NCI-H2081 treated with DMSO at 0.1 percent for 48 hours (cell line): ENCODE data around the gene NPY4R.
"Not testable (repeated sequence)": the region's sequence is repeated elsewhere in the genome, so short reads cannot be mapped to it uniquely, and the experiment has no call there.

Source experiments
- DNase-seq: peaks from one replicate; lab custom pipeline; 2025; lab: John Stamatoyannopoulos, UW

Gene NPY4R

DNA sequence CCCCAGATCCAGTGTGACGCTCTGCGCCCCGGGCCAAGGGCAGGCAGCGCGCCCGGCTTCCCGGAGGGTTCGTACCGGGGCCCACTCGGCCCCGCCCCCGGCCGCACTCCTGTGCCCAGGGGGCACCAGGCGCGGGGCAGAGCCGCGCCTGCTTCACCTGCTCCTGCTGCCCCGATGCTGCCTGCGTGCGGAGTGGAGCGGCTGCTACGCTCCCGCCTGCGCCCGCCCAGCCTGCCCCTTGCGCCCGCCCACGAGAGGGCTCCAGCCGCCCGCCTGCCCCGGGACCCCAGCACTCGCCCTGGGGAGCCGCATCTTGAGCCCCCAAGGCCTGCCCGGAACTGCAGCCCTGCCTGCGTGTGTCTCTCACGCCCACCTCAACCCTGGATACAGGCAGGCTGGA lies at the start of gene NPY4R:
TSS of gene NPY4R (minus strand) at position 194 of the 400 bp plus-strand sequence. CDS start 3,323 bp downstream, outside the sequence.
- not testable (repeated sequence) for DNase-seq

GRCh38 chr10:46515366-46515765 lies 49.6 kb upstream of the NPY4R start:
- DNase-seq, result no peak

- DNase-seq, result no peak
Measured at GRCh38 chr10:46514899-46515298, 49.1 kb upstream of the NPY4R start.

- DNase-seq, result no peak
Measured at GRCh38 chr10:46514431-46514861, 48.7 kb upstream of the NPY4R start.

DNA sequence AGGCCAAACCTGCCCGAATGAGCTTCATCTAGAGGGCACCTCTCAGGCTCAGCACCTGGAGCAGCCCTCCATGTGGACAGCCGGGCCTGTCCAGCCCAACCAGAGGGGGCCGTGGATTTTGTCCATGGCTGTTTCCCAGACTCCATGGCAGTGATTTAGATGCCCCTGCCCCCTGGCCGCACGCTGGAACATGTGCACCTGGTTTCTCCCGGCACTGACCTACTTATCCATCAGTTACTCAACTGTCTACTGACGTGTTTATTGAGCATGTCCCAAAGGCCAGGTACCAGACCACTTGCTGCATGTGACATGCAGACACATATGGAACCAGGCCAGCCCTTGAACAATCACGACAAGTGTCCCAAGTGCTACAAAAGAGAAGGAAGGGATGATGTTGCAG lies 47.6 kb upstream of the NPY4R start:
- DNase-seq, result not testable (repeated sequence)

- DNase-seq, result not testable (repeated sequence)
Measured at GRCh38 chr10:46512725-46513124, 47.0 kb upstream of the NPY4R start.

DNA sequence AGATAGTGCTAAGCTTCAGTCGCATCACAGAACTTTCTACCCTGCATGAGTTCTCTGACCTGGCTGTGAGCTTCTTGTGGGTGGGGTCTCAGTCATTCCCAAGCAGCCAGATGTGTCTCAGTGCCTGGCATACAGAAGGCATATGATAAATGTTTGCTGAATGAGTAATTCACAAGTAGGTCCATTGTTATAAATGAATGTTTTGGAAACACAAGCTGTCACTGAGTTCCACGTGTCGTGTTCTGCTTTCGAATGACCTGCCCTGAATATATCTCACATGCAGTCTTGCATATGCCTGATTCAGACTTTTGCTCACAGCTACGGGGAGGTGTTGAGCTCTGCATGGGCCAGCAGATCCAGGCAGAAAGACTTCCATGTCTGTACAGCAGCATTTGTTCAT lies 46.2 kb upstream of the NPY4R start:
- not testable (repeated sequence) for DNase-seq

GRCh38 chr10:46499990-46500389 lies 34.2 kb upstream of the NPY4R start:
- DNase-seq, result not testable (repeated sequence)

GRCh38 chr10:46498985-46499703 lies 33.4 kb upstream of the NPY4R start:
- not testable (repeated sequence) for DNase-seq

GRCh38 chr10:46497878-46498277 lies 32.1 kb upstream of the NPY4R start:
- not testable (repeated sequence) for DNase-seq

- DNase-seq, result not testable (repeated sequence)
Measured at GRCh38 chr10:46497401-46497800, 31.6 kb upstream of the NPY4R start.

DNA sequence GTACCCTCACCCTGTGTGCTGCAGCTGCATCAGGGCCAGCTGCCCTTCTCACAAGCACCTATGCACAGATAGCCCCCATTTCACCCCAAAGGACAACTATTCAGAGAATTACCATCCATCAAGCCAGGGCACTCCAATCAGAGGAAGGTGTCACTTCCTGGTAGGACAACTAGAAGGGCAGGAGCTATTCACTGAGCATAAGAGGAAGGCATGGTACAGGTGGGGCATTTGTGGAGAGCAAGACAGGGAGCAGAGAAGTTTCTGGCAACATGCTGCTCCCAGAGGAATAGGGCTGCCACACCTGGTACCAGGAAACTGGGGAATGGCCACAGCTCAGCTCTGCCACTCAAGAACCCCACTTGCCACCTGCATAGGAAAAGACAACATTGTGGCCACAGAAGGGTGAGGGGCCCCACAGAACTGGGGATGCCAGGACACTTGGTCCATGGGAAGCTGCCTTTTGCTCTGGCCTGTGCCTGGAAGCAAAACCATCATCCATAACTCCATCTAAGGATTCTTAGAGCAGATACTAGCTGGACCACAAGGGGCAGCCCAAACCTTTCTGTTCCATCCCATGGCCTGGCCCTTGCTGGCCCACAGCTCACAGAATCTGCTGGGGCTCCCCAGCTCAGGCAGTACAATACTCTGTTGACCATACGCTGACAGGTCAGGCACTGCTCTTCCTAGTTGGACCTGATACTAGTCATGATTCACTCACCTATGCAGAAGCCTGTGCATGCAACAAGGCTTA lies 25.8 kb upstream of the NPY4R start:
- DNase-seq, result not testable (repeated sequence)

- not testable (repeated sequence) for DNase-seq
Measured at GRCh38 chr10:46490285-46490684, 24.5 kb upstream of the NPY4R start.

GRCh38 chr10:46486459-46486858 lies 20.7 kb upstream of the NPY4R start:
- not testable (repeated sequence) for DNase-seq

DNA sequence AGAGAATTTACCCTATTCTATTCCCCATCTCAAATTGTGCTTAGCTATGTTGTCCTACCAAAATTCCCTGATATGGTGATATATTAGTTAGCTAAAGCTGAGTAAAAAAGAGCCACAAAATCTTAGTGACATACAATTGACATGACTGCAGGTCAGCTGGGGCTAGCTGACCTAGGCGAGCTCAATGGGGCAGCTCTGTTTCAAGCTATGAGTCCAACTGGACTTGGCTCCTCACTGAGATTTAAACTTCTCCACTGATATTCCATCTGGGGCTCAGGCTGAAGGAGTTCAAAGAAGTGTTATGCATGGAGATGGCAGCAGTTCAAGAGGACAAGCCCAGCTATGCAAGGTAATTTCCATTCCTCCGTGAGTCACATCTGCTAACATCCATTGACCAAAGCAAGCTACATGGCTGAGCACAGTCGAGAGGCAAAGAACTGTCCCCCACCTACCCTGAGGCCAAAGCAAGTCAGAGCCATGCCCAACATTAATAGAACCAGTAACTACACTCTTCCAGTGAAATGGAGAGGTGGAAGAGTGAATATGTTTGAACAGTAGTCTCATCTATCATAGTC lies 9.1 kb upstream of the NPY4R start:
- DNase-seq, result not testable (repeated sequence)

DNA sequence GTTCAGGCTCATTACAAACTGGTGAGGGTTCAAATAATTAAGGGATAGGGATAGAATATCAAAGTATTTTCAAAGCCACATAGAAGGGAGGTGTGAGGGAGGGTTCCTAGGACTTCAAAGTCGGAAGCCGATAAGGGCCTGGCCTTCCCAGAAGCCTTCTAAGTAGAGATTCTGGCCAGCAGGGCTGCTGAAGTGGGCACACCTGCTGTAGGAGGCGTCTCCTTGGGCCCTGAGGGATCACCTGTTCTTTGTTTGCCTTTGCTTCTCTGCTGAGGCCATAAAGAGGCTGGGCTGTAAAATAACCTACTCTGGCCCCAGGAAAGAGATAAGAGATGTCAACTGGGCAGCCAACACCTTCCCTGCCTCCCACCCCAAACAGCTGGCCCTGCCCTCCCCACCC lies 8.0 kb upstream of the NPY4R start:
- not testable (repeated sequence) for DNase-seq

DNA sequence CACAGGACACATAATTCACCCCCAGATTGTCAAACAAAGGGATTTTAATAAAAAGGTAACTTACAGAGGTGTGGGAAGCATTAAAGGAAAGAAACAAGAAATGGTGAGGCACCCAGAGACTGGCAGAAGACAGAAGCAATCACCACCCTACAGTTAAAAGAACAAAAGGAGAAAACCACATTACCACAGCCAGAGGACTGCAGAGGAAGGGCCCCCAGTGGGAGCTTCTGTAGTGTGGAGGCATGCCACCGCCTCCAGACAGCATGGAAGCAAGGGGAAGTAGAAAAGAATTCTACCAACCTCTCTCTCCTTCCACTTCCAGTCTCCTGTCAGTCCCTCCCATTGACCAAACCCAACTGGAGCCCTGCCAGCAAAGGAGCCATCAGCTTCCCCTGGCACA lies 4.4 kb upstream of the NPY4R start:
- DNase-seq, result not testable (repeated sequence)

DNA sequence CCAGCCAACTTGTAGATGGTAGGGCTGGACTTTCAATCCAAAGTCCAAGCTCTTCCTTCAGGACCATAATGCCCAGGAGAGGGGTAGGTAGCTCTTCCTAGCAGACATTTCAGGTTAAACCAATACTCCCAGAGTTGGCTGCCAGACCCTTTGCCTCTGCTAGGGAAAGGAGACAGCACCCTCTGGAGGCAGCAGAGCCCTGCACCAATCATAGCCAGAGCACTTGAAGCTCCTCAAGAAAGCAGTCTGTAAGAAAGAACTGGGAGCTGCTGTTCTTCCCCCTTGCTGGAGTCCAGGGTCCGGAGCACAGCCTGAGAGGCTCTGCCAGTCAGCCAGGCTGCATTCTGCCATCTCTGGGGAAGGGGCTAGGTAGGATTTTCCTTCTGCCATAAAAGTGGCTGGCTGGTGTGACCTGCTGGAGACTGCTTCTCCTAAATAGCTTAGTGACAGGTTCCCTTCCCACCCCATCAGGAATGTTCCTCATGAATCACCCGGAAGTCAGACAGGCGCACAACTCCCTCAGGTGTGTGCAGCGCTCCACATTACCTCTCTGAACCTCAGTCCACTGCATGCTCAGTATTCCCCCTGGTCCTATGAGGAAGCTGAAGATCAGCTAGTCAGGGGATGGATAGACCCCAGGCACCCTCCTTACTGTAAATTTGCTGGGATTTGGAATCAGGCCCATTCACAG lies 2.5 kb upstream of the NPY4R start:
- not testable (repeated sequence) for DNase-seq

DNA sequence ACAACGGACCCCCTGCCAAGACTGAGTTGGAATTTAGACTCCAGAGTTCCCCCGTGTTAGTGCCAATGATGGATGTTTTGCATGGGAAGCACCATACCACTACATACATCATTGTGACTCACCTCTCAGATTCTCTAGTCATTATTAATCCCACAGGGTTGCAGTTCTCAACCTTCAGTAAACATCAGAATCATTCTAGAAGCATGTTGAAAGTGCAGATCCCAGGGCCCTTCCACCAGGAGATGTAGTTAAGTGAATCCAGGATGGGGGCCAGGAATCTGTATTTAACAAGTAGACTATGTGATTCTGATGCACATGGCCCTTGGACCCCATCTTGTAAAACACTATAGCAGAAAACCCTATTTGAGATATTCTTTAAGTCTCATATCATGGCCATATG lies 2.1 kb downstream of the NPY4R start:
- DNase-seq, result not testable (repeated sequence)

- not testable (repeated sequence) for DNase-seq
Measured at GRCh38 chr10:46462276-46462675, 3.5 kb downstream of the NPY4R start.

DNA sequence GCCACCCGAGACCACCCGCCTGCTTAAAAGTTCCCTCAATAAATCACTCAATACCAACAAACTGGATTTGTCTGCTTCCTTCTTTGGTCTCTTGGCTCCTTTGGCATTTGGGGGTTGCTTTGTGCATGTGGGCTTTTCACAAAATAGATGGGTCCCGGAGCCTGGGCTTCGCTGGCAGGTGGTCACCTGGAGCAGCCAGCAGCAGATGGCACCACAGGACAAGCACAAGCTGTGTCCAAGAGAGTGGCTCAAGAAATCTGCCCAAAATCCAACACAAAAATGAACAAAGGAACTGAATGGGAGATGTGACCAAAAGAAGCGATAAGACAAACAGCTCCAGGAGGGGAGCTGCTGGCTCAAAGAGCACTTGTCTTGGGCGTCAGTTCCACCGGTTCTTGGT lies 6.2 kb downstream of the NPY4R start:
- DNase-seq, result not testable (repeated sequence)

GRCh38 chr10:46457071-46457470 lies 8.7 kb downstream of the NPY4R start:
- not testable (repeated sequence) for DNase-seq
